Sigmoid colon (tissue), 7 donors: ENCODE results near the gene NEU3. TPM values are rescaled to one million over a fixed set of nuclear protein-coding genes. Genes with fewer than 3 reads are reported as not detected.
"Not testable (repeated sequence)": the region's sequence is repeated elsewhere in the genome, so short reads cannot be mapped to it uniquely, and the experiment has no call there.

Experiments
- DNase-seq: peaks from one replicate; pipeline ENCODE4 v3.0.0-alpha.2; 2019
- H3K27ac ChIP-seq, 4 donors: fragments of 200-600 bp; sonication (generic); one replicate each; pipeline ENCODE4 v1.5.1; 2016 to 2019; ENCODE audit warnings: mild to moderate bottlenecking in 1 of 4
- H3K27me3 ChIP-seq, 3 donors: fragments of 200-600 bp; sonication (generic); one replicate each; pipeline ENCODE4 v1.5.1; 2019; ENCODE audit warnings: mild to moderate bottlenecking in 1 of 3
- H3K36me3 ChIP-seq, 4 donors: fragments of 200-600 bp; sonication (generic); one replicate each; pipeline ENCODE4 v1.5.1; 2016 to 2019
- H3K4me1 ChIP-seq, 4 donors: fragments of 200-600 bp; sonication (generic); one replicate each; pipeline ENCODE4 v1.5.1; 2017 to 2019
- H3K4me3 ChIP-seq, 4 donors: fragments of 200-600 bp; sonication (generic); one replicate each; pipeline ENCODE4 v1.5.1; 2017 to 2019; ENCODE audit warnings: mild to moderate bottlenecking in 2 of 4, moderate library complexity in 1 of 4
- H3K9me3 ChIP-seq, 4 donors: fragments of 200-600 bp in 3 of 4; sonication (generic) in 3 of 4; one replicate each; pipeline versions ENCODE4 v1.5.1 to v1.6.1; 2013 to 2019
- EP300 ChIP-seq, 4 donors: sonication (generic); formaldehyde crosslinking; IDR thresholded peaks; one replicate each; pipeline ENCODE4 v1.6.1; 2017; ENCODE audit warnings: antibody characterized with exemption in 4 of 4
- POLR2A ChIP-seq, 2 donors: fragments of 450-650 bp; IDR thresholded peaks; one replicate each; pipeline ENCODE4 v1.6.1; 2016; ENCODE audit warnings: antibody characterized with exemption in 2 of 2, mild to moderate bottlenecking in 2 of 2, moderate library complexity in 2 of 2
- POLR2AphosphoS5 ChIP-seq, 4 donors: sonication (generic); formaldehyde crosslinking; IDR thresholded peaks; one replicate each; pipeline ENCODE4 v1.6.1; 2017; ENCODE audit warnings: antibody characterized with exemption in 4 of 4
- WGBS, 2 donors: extraction: QIAGEN DNeasy Blood & Tissue Kit; methylation state at CpG; one replicate each; pipeline ENCODE4 v1.1.7; 2013; 5-methylcytosine and 5-hydroxymethylcytosine counted together
- intact Hi-C: fragments of 100-400 bp; cut with DNase I; formaldehyde crosslinking; loops from one replicate; pipeline ENCODE4 v1.15.1; 2023
- polyA plus RNA-seq, 3 donors: library from polyadenylated mRNA; stranded (reverse); fragments of 200-250 nt; gene quantifications; one replicate each; pipeline ENCODE4 v1.2.3, GENCODE V29; 2013
- total RNA-seq, 4 donors: library from RNA; depleted of rRNA; stranded (reverse); fragments of >200 nt; gene quantifications; one replicate each; pipeline ENCODE4 v1.1.0, GENCODE V29; 2016
- TF ChIP-seq, protein P1 (sequence below), 4 experiments: fragments of 450-650 bp in 3 of 4; fragments of 200-600 bp in 1 of 4; IDR thresholded peaks; one replicate each; pipeline ENCODE4 v1.5.1; 2016 to 2019; ENCODE audit warnings: antibody characterized with exemption in 4 of 4, mild to moderate bottlenecking in 3 of 4, moderate library complexity in 2 of 4
- donor health status: healthy with polysubstance abuse.
- donor health status: Bipolar disorder and iron deficiency.
- donor health status: healthy.

NEU3 gene
- total and polyA plus RNA-seq, 7 donors = 0.60 to 10.2 (median 4.6) TPM

DNA sequence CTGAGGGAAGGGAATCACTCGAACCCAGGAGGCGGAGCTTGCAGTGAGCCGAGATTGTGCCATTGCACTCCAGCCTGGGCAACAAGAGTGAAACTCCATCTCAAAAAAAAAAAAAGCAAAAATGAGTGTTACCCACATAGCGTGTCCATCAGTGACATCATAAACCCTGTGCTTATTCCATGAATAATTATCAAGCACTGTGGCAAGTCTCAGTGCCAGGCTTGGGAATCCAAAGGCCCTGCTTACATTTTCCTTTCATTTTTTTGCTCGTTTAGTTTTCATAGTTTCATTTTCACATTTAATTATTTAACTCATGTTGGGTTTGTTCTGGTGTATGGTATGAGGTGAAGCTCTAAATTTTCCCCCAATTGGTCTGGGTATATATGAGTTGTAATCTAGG lies 46.5 kb downstream of the NEU3 start:
- Histone ChIP-seq H3K4me1 (no peaks in the 10 kb centered on the region), H3K4me3 (no peak overlapping the region), H3K36me3 (no peaks in the 10 kb centered on the region), H3K27ac (no peak overlapping the region), H3K27me3 (no peaks in the 10 kb centered on the region), H3K9me3 (no peaks in the 10 kb centered on the region)
- intact Hi-C loops = no loop called here
- WGBS, 2 donors = 78 to 82% methylated on average over 5 of the region's 5 CpGs
- DNase-seq = no peak
- no peak for TF ChIP-seq EP300 (IDR thresholded peaks at IDR 0.05)
- TF ChIP-seq POLR2A (IDR thresholded peaks at IDR 0.05) = no peak
- TF ChIP-seq, protein P1, sequence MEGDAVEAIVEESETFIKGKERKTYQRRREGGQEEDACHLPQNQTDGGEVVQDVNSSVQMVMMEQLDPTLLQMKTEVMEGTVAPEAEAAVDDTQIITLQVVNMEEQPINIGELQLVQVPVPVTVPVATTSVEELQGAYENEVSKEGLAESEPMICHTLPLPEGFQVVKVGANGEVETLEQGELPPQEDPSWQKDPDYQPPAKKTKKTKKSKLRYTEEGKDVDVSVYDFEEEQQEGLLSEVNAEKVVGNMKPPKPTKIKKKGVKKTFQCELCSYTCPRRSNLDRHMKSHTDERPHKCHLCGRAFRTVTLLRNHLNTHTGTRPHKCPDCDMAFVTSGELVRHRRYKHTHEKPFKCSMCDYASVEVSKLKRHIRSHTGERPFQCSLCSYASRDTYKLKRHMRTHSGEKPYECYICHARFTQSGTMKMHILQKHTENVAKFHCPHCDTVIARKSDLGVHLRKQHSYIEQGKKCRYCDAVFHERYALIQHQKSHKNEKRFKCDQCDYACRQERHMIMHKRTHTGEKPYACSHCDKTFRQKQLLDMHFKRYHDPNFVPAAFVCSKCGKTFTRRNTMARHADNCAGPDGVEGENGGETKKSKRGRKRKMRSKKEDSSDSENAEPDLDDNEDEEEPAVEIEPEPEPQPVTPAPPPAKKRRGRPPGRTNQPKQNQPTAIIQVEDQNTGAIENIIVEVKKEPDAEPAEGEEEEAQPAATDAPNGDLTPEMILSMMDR (IDR thresholded peaks at IDR 0.05) = no peak

DNA sequence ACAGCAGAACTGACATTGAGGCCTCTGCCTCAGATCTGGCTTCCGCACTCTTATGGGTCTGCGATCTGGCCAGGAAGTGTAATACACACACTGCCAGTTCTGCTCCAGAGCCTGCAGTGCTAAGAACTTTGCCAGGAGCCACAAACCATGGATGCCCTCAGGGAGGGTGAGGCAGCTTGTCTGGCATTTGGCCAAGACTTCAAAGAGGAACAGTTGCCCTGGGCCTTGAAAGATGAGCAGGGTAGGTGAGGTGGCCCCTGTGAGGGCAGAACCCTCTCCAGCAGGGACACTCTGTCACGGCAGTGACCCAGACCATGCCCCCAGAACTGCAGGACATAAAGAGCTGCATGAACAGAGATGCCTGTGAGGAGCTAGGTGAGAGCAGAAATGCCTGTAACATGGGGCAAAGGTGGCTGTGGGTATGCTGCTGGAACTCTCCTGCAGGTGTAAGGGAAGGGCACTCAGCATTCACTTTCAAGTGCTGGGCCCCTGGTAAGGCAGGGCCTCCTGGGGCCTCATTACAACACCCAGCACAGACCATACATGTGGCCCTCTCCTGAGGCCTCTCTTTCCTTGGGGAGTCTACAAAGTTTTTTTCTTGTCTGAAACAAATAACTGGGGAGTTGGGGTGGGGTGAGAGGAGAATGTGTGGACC lies 47.3 kb downstream of the NEU3 start:
- TF ChIP-seq, protein P1 (IDR thresholded peaks at IDR 0.05) = no peak
- no peak for TF ChIP-seq EP300 (IDR thresholded peaks at IDR 0.05)
- no peak for TF ChIP-seq POLR2A (IDR thresholded peaks at IDR 0.05)
- TF ChIP-seq POLR2AphosphoS5 (IDR thresholded peaks at IDR 0.05) = no peak
- 48 to 61% methylated on average over 3 of the region's 3 CpGs for WGBS, 2 donors

DNA sequence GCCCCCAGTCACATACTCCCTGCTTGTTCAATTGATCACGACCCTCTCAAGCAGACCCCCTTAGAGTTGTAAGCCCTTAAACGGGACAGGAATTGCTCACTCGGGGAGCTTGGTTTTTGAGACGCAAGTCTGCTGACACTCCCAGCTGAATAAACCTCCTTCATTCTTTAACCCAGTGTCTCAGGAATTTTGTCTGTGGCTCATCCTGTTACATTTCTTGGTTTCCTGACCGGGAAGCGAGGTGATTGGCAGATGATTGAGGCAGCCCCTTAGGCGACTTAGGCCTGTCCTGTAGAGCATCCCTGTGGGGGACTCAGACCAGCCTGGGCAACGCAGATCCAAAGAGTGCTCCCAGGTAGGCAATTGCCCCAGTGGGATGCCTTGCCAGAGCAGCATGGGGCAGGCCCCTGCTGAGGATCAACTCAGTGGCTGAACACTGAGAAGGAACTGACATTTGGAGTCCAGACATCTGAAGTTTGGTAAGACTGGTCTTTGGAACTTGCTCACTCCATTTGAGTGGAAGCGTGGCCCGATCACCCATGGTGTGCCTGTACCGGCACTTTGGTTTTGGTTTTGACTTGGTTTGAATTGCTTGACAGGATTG lies 51.5 kb downstream of the NEU3 start:
- H3K4me3 ChIP-seq = no peak overlapping the region
- H3K9me3 ChIP-seq = no peaks in the 10 kb centered on the region
- H3K27me3 ChIP-seq = no peaks in the 10 kb centered on the region
- TF ChIP-seq, protein P1 (IDR thresholded peaks at IDR 0.05) = no peak
- TF ChIP-seq POLR2AphosphoS5 (IDR thresholded peaks at IDR 0.05) = no peak
- no peak for TF ChIP-seq POLR2A (IDR thresholded peaks at IDR 0.05)
- TF ChIP-seq EP300 (IDR thresholded peaks at IDR 0.05) = no peak
- no peaks in the 10 kb centered on the region for H3K4me1 ChIP-seq
- intact Hi-C loops = no loop called here
- no peaks in the 10 kb centered on the region for H3K36me3 ChIP-seq
- WGBS, 2 donors = 91 to 95% methylated on average over 11 of the region's 11 CpGs
- DNase-seq = no peak
- H3K27ac ChIP-seq = no peak overlapping the region

More for the DNA sequence above, 47.3 kb downstream of the NEU3 start:
- Histone ChIP-seq H3K4me3 (no peak overlapping the region), H3K36me3 (no peaks in the 10 kb centered on the region), H3K9me3 (no peaks in the 10 kb centered on the region), H3K4me1 (no peaks in the 10 kb centered on the region), H3K27me3 (no peaks in the 10 kb centered on the region), H3K27ac (no peak overlapping the region)
- intact Hi-C loops = no loop called here
- no peak for DNase-seq

DNA sequence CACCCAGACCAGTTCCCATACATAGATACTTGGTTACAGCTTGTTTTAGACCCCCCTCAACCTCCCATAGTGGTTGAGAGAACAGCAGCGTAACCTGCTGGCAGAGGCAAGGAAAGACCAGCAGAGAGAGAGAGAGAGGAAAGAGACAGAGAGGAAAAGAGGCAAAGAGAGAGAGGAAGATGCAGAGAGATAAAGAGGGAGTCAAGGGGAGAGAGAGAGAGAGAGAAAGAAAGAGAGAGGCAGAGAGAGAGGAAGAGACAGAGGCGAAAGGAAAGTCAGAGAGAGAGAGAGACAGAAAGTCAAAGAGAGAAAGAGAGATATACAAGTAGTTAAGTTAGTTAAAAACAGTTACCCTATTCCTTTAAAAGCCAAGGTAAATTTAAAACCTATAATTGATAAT lies 52.5 kb downstream of the NEU3 start:
- H3K4me3 ChIP-seq = no peak overlapping the region
- H3K4me1 ChIP-seq = no peaks in the 10 kb centered on the region
- WGBS, 2 donors = 76 to 93% methylated on average over 2 of the region's 2 CpGs
- TF ChIP-seq EP300 (IDR thresholded peaks at IDR 0.05) = no peak
- no peak for TF ChIP-seq POLR2AphosphoS5 (IDR thresholded peaks at IDR 0.05)
- TF ChIP-seq, protein P1 (IDR thresholded peaks at IDR 0.05) = no peak
- H3K27me3 ChIP-seq = no peaks in the 10 kb centered on the region
- no peaks in the 10 kb centered on the region for H3K36me3 ChIP-seq
- intact Hi-C loops = no loop called here
- H3K9me3 ChIP-seq = no peaks in the 10 kb centered on the region
- H3K27ac ChIP-seq = no peak overlapping the region
- no peak for DNase-seq

DNA sequence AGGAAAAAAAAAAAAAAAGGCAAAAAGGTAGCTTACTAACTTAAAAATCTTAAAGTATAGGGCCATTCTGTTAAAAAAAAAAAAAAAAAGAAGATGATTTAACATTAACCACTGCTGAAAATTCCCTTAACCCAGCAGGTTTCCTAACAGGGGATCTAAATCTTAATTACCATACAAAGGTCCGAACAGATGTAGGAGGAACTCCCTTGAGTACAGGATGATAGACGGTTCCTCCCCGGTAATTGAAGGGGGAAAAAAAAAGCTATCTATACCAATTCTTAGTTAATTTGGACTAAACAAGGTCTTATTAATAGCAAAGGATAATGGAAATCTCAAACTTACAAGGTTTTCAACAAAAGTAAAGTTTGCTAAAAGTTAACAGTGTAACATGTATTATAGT lies 53.1 kb downstream of the NEU3 start:
- DNase-seq, H3K4me1 ChIP-seq, H3K4me3 ChIP-seq, H3K27ac ChIP-seq, intact Hi-C loops, H3K27me3 ChIP-seq, H3K36me3 ChIP-seq, H3K9me3 ChIP-seq: not testable (repeated sequence)
- WGBS, 2 donors = 56 to 61% methylated on average over 3 of the region's 3 CpGs

DNA sequence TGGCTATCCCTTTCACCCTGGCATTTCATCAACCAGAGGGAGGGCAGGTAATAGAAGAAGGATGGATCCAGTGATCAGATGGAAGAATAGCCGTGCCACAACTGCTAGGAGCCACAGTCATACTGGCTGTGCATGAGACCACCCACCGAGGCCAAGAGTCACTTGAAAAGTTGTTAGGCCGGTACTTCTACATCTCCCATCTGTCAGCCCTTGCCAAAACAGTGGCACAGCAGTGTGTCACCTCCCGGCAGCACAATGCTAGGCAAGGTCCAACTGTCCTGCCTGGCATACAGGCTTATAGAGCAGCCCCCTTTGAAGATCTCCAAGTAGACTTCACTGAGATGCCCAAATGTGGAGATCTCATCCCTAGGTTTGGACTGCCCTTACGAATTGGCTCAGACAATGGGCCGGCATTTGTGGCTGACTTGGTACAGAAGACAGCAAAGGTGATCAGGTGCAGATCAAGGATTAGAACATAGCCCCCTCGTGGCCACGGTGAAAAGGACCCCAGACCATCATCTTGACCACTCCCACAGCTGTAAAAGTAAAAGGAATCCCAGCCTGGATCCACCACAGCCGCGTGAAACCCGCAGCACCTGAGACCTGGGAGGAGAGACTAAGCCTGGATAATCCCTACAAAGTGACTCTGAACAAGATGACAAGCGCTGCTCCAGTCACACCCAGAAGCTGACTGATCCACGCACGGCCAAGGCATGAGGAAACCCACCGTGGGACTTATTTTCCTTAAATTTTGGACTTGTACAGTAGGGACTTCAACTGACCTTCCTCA lies 55.8 kb downstream of the NEU3 start:
- DNase-seq = not testable (repeated sequence)

DNA sequence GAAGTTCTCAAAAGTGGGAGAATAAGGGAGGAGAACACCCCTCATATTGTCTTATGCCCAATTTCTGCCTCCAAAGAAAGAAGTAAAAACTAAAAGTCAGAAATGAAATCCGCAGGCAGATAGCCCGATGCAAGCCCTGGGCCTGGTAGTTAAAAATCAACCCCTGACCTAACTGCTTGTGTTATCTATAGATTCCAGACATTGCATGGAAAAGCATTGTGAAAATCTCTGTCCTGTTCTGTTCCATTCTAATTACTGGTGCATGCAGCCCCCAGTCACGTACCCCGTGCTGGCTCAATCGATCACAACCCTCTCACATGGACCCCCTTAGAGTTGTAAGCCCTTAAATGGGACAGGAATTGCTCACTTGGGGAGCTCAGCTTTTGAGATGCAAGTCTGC lies 57.9 kb downstream of the NEU3 start:
- WGBS, 2 donors = 85 to 91% methylated on average over 5 of the region's 5 CpGs
- H3K27ac ChIP-seq, H3K4me3 ChIP-seq, H3K4me1 ChIP-seq, intact Hi-C loops, DNase-seq, H3K36me3 ChIP-seq, H3K27me3 ChIP-seq, H3K9me3 ChIP-seq: not testable (repeated sequence)

More for the DNA sequence above, 55.8 kb downstream of the NEU3 start:
- intact Hi-C loops, H3K4me1 ChIP-seq, H3K36me3 ChIP-seq, H3K27ac ChIP-seq, H3K9me3 ChIP-seq, H3K27me3 ChIP-seq, H3K4me3 ChIP-seq: not testable (repeated sequence)
- 86 to 88% methylated on average over 15 of the region's 15 CpGs for WGBS, 2 donors
